PC-9 (cell line): Measurements from ENCODE around the gene TMEM203. TPM values are rescaled to one million over a fixed set of nuclear protein-coding genes. Genes with fewer than 3 reads are reported as not detected.

Experiments used
- BruUV-seq: library from RNA; stranded (reverse); fragments of 400-500 nt; replicated peaks from 2 replicates; lab custom pipeline; 2021; lab: Mats Ljungman, UMichigan
- CTCF ChIA-PET: fragments of 300-600 bp; sonication (Branson Sonifier 250); formaldehyde crosslinking; loops from one replicate; lab custom pipeline; 2022; ENCODE audit warnings: antibody characterized with exemption; lab: Charles Lee
- POLR2A ChIA-PET: fragments of 300-600 bp; sonication (Branson Sonifier 250); formaldehyde crosslinking; loops from one replicate; lab custom pipeline; 2022; ENCODE audit warnings: antibody characterized with exemption; ENCODE audit not compliant: unreplicated experiment; lab: Charles Lee
- DNase-seq, 2 experiments: peaks; one replicate each; pipeline versions ENCODE4 v3.0.0 to v3.0.0-alpha.2; 2015 to 2022; ENCODE audit warnings: mixed read lengths in 1 of 2
- H2AFZ ChIP-seq: fragments of 200-600 bp; sonication (generic); 2 replicates; pipeline ENCODE4 v1.8.1; 2017; ENCODE audit warnings: antibody characterized with exemption
- H3F3A ChIP-seq: fragments of 200-600 bp; sonication (generic); 2 replicates; pipeline ENCODE4 v1.8.1; 2017; ENCODE audit warnings: antibody characterized with exemption, mild to moderate bottlenecking, low read depth; ENCODE audit not compliant: insufficient read depth
- H3K27ac ChIP-seq: fragments of 200-600 bp; sonication (generic); 2 replicates; pipeline ENCODE4 v1.6.1; 2016; ENCODE audit warnings: mixed run types
- H3K27me3 ChIP-seq: fragments of 200-600 bp; sonication (generic); 2 replicates; pipeline ENCODE4 v1.6.1; 2016; ENCODE audit warnings: low read depth, mixed run types; ENCODE audit not compliant: insufficient read depth
- H3K36me3 ChIP-seq: fragments of 200-600 bp; sonication (generic); 2 replicates; pipeline ENCODE4 v1.6.1; 2016; ENCODE audit warnings: low read depth, mixed run types
- H3K4me1 ChIP-seq: fragments of 200-600 bp; sonication (generic); replicated peaks from 2 replicates; pipeline ENCODE4 v1.6.1; 2016; ENCODE audit warnings: mixed run types; ENCODE audit not compliant: insufficient read depth
- H3K4me2 ChIP-seq: fragments of 200-600 bp; sonication (generic); 2 replicates; pipeline ENCODE4 v1.6.1; 2017; ENCODE audit warnings: mixed run types
- H3K4me3 ChIP-seq: fragments of 200-600 bp; sonication (generic); 2 replicates; pipeline ENCODE4 v1.6.1; 2016; ENCODE audit warnings: mixed run types
- H3K79me2 ChIP-seq: fragments of 200-600 bp; sonication (generic); 2 replicates; pipeline ENCODE4 v1.6.1; 2017; ENCODE audit warnings: low read depth, mixed run types
- H3K9me2 ChIP-seq: fragments of 200-600 bp; sonication (generic); 2 replicates; pipeline ENCODE4 v1.8.1; 2017; ENCODE audit warnings: mild to moderate bottlenecking; ENCODE audit not compliant: insufficient read depth
- H3K9me3 ChIP-seq: fragments of 200-600 bp; sonication (generic); 2 replicates; pipeline ENCODE4 v1.8.1; 2016; ENCODE audit warnings: low read depth; ENCODE audit not compliant: insufficient read depth
- H4K20me1 ChIP-seq: fragments of 200-600 bp; sonication (generic); 2 replicates; pipeline ENCODE4 v1.8.1; 2017; ENCODE audit not compliant: insufficient read depth
- CTCF ChIP-seq: fragments of 200-600 bp; sonication (generic); conservative IDR thresholded peaks from 2 replicates; pipeline ENCODE4 v1.6.1; 2017; ENCODE audit warnings: mixed run types, antibody characterized with exemption, mild to moderate bottlenecking, moderate library complexity
- EZH2 ChIP-seq: fragments of 200-600 bp; sonication (generic); IDR thresholded peaks from 2 replicates; pipeline ENCODE4 v1.8.0; 2017; ENCODE audit warnings: antibody characterized with exemption, low read depth
- intact Hi-C: fragments of 100-400 bp; cut with micrococcal nuclease; formaldehyde crosslinking; loops from one replicate; pipeline ENCODE4 v1.10.0; 2022; ENCODE audit not compliant: unreplicated experiment
- total RNA-seq: library from RNA; stranded (reverse); gene quantifications from 2 replicates; pipeline ENCODE4 v1.2.3, GENCODE V29; 2021

The TMEM203 gene
- total RNA-seq, 1 experiment from 2014 or later: 45.5 TPM

GRCh38 chr9:137236238-137236935 lies 30.9 kb upstream of the TMEM203 start:
- Histone ChIP-seq H3K36me3 (no peaks in the 10 kb centered on the region), H3K4me1 (peaks cover 25% of the 10 kb centered on the region), H2AFZ (no peak overlapping the region), H4K20me1 (no peaks in the 10 kb centered on the region; the same call in 1 of the 2 replicates), H3K27me3 (no peaks in the 10 kb centered on the region), H3K4me3 (no peak overlapping the region), H3K4me2 (no peak overlapping the region), H3K79me2 (peaks cover 30% of the 10 kb centered on the region), H3K9me2 (no peaks in the 10 kb centered on the region), H3K27ac (no peak overlapping the region), H3K9me3 (no peaks in the 10 kb centered on the region), H3F3A (peaks cover 8% of the 10 kb centered on the region)
- POLR2A ChIA-PET: interaction anchor here (0.6 to 0.8 kb wide), 7 partner anchors 13 to 479 kb away, joined by 3 to 15 read pairs (median 4); partner anchors contain the start of gene NRARP
- peak; percentile 58 to 88 for DNase-seq
- TF ChIP-seq EZH2 (no peak), CTCF (peak; percentile 97)
- CTCF ChIA-PET: interaction anchor here (0.6 to 1.8 kb wide), 23 partner anchors 9 to 459 kb away, joined by 3 to 13 read pairs (median 4); partner anchors contain the start of genes NELFB, RNF224, TOR4A and TPRN
- no TSS peak for BruUV-seq
- intact Hi-C loops: no loop called here

- Histone ChIP-seq H3K27ac (no peak overlapping the region), H3K4me2 (no peak overlapping the region), H3K9me2 (no peaks in the 10 kb centered on the region), H4K20me1 (no peaks in the 10 kb centered on the region; the same call in 1 of the 2 replicates), H3K4me1 (peaks cover 25% of the 10 kb centered on the region), H2AFZ (no peak overlapping the region), H3K4me3 (no peak overlapping the region), H3K79me2 (peaks cover 30% of the 10 kb centered on the region), H3K9me3 (no peaks in the 10 kb centered on the region), H3K27me3 (no peaks in the 10 kb centered on the region), H3K36me3 (no peaks in the 10 kb centered on the region), H3F3A (peaks cover 8% of the 10 kb centered on the region)
- ChIA-PET POLR2A (interaction anchor here (0.6 to 0.8 kb wide), 2 partner anchors 12 to 106 kb away, joined by 3 to 7 read pairs; no protein-coding TSS in a partner anchor), CTCF (interaction anchor here (0.6 to 1.8 kb wide), 7 partner anchors 21 to 189 kb away, joined by 3 to 10 read pairs (median 6); partner anchors contain the start of gene TOR4A)
- no TSS peak for BruUV-seq
- intact Hi-C loops: no loop called here
- DNase-seq: no peak
- no peak for TF ChIP-seq EZH2
- TF ChIP-seq CTCF: no peak
Observed at GRCh38 chr9:137235424-137236237, 30.2 kb upstream of the TMEM203 start.

GRCh38 chr9:137234758-137235423 lies 29.4 kb upstream of the TMEM203 start:
- BruUV-seq: no TSS peak
- peaks cover 25% of the 10 kb centered on the region for H3K4me1 ChIP-seq
- no peaks in the 10 kb centered on the region for H3K27me3 ChIP-seq
- H3K9me3 ChIP-seq: no peaks in the 10 kb centered on the region
- H2AFZ ChIP-seq: no peak overlapping the region
- H3K9me2 ChIP-seq: no peaks in the 10 kb centered on the region
- DNase-seq: no peak
- H3K79me2 ChIP-seq: peaks cover 28% of the 10 kb centered on the region
- ChIA-PET POLR2A (no interaction called here), CTCF (interaction anchor here (0.7 kb wide), 1 partner anchor 109 kb away, joined by 4 read pairs; no protein-coding TSS in a partner anchor)
- peaks cover 2% of the 10 kb centered on the region for H3F3A ChIP-seq
- no peaks in the 10 kb centered on the region for H3K36me3 ChIP-seq
- no peak for TF ChIP-seq EZH2
- TF ChIP-seq CTCF: no peak
- no peak overlapping the region for H3K27ac ChIP-seq
- no peak overlapping the region for H3K4me2 ChIP-seq
- intact Hi-C loops: no loop called here
- no peak overlapping the region for H3K4me3 ChIP-seq
- no peaks in the 10 kb centered on the region; the same call in 1 of the 2 replicates for H4K20me1 ChIP-seq
